GM12864 (cell line): ENCODE results near the gene ZBTB21.

Source experiments
- DNase-seq: peaks from one replicate; pipeline ENCODE4 v3.0.0-alpha.2; 2011; ENCODE audit warnings: low read depth
- H3K4me3 ChIP-seq: 2 replicates; pipeline ENCODE4 v1.5.1; 2011; ENCODE audit warnings: mild to moderate bottlenecking, low read depth, low read length, control low read depth
- TF ChIP-seq, protein P1 (sequence below): IDR thresholded peaks from 2 replicates; pipeline ENCODE4 v1.5.1; 2011; ENCODE audit warnings: low read depth, mild to moderate bottlenecking, moderate library complexity, low read length, control low read depth, inconsistent platforms; ENCODE audit errors: missing control alignments

ZBTB21 gene

DNA sequence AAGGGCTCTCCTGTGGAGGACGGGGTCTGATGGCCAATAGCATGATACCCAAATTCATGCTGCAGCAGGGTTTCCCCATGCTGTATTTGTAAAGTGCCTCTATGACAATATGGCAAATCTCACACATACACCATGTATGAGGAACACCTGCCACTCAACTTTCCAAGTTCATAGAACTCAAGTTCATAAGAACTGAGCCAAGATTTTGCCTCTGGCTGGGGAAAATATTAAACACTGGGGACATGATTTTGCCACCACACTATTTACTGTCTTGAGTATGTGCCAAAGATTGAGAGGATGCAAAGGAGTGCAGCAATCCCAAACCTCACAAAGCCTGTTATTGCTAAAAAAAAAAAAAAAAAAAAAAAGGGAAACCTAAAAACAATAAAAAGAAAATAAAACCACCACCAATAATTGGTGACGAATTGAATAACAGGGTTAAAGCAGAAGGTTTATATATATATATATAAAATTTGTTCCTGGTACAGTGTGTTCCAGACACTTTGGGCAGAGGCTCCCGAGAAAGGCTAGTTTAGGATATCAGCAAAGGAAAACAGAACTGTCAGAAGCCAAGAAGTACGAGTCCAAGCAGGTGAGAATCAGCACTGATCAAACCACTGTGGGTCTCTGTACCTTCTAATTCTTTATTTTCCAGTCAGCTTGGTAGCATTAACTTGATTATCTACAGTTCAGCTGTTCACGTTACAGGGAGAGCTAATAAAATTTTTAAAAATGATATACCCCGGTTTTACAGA, 24.3 kb downstream of the ZBTB21 start:
- no peak for DNase-seq
- TF ChIP-seq, protein P1, sequence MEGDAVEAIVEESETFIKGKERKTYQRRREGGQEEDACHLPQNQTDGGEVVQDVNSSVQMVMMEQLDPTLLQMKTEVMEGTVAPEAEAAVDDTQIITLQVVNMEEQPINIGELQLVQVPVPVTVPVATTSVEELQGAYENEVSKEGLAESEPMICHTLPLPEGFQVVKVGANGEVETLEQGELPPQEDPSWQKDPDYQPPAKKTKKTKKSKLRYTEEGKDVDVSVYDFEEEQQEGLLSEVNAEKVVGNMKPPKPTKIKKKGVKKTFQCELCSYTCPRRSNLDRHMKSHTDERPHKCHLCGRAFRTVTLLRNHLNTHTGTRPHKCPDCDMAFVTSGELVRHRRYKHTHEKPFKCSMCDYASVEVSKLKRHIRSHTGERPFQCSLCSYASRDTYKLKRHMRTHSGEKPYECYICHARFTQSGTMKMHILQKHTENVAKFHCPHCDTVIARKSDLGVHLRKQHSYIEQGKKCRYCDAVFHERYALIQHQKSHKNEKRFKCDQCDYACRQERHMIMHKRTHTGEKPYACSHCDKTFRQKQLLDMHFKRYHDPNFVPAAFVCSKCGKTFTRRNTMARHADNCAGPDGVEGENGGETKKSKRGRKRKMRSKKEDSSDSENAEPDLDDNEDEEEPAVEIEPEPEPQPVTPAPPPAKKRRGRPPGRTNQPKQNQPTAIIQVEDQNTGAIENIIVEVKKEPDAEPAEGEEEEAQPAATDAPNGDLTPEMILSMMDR, result no peak

DNA sequence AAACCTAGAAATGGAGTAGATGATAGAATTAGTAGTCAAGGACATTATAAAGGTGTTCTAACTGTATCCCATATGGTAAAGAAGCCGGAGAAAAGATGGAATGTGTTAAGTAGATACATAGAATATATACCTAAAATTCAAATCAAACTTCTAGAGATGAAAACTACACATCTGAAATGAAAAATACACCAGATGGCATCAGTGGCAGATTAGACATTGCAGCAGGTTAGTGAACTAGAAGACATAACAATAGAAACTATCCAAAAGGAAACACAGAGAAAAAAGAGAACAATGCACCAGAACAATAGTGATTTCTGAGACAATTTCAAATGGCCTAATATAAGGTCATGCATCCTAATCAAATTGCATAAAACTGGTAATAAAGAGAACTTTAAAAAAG, 26.9 kb downstream of the ZBTB21 start:
- H3K4me3 ChIP-seq, result no peak overlapping the region
- DNase-seq, result no peak
- TF ChIP-seq, protein P1, result no peak

More for the DNA sequence above, 24.3 kb downstream of the ZBTB21 start:
- H3K4me3 ChIP-seq, result no peak overlapping the region

DNA sequence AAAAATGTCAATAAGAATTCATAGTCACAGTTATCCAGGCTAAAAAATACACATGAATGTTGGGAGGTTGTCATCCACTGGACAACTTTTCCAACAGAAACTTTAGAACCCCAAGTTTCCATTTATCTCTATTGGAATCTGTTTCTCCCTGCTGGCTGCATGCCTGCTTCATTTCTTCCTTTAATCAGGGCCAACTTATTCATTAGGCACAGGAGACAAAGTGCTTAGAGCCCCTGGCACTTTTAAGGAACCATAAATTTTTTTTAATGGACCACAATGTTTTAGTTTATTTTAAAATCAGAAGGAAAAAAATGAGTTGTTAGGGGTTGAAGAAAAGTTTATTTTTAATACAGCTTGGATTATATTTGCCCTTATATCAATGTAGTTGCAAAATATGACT, 29.6 kb downstream of the ZBTB21 start:
- no peak for DNase-seq
- TF ChIP-seq, protein P1, result no peak
- H3K4me3 ChIP-seq, result no peak overlapping the region

DNA sequence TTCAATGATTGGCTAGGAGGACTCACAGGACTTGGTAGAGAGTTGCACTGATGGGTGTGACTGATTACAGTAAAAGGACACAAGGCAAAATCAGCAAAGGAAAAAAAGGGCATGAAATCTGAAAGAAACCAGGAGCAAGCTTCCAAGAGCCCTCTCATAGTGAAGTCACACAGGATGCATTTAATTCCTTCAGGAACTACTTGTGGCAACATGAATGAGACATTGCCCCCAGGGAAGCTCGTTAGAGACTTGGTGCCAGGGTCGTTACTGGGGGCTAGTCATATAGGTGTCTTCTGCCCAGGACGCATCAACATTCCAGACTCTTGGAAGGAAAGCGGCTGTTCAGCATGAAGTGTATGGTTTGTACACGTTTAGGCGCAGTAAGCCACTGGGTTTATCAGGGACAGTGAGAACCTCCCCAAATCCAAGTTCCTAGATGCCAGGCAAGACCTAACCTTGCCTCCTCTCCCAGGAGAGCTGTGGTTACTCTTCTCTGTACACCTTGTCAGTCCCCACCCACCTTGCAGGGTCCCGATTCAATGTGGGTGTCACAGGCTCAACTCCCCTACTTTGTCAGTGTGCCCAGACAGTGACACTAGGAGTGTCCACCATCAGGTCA, 30.3 kb downstream of the ZBTB21 start:
- TF ChIP-seq, protein P1, result no peak
- H3K4me3 ChIP-seq, result no peak overlapping the region
- DNase-seq, result no peak

DNA sequence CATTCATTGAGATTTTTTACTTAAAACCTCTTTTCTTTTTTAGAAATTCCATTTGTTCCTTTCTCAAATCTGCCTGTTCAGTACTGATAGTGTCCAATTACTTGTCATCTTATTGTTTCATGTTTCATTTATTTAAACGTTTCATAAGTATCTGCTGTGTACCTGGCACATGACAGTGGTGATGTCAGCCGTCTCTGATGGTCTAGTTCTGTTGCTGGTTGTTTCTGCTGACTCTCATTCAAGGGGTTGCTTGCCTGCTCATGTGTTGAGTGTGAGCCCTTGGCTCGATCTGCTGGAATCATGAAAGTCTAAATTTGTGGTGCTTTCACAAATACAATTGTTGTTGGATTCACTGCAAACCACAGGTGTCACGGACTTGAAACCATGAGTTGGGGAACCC, 30.8 kb downstream of the ZBTB21 start:
- TF ChIP-seq, protein P1, result no peak
- no peak for DNase-seq
- no peak overlapping the region for H3K4me3 ChIP-seq

DNA sequence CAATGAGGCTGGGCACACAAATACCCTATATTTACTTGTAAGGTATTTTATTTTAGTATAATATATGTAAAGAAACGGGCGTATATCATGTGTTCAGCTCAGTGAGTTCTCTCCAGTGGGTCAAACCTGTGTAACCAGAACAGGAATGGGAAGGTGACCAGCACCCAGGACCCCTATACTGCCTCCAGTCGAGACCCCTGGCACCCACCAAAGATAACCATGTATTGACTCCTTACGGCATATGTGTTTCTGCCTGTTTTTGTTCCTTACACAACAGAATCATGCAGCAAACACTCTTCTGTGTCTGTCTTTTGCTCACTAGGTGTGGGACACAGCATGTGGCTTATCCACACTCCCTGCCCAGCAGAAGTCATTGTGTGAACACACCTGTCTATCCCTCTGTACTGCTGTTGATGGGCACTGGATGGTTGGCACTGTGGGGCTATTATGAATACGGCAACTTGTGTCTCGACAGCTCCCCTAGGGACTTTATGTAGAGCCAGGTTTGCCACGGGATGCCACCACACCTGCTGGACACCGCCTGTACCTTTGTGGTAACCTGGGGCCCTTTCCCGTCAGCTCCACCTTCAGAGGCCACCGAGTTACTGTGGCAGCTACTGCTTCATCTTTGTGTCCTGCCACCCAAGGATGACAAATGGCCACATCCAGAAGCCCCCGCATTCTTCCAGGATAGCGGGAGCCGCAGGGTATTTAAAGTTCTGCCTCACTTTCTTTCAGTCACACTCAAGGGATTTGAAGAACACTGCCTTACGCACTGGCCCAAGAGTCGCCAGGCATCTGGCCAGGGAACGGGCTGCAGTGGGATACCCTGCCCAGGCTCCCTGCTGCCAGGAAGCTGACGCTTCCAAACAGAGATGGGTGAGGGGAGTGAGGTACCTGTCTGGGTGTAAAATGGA, 32.9 kb downstream of the ZBTB21 start:
- TF ChIP-seq, protein P1, result no peak
- DNase-seq, result no peak
- H3K4me3 ChIP-seq, result no peak overlapping the region
